Measurements from ENCODE around the gene CEP72. TPM values are rescaled to one million over a fixed set of nuclear protein-coding genes. Genes with fewer than 3 reads are reported as not detected.

CEP72 gene
- total RNA-seq, 1 donor from 2014 or later: 17.2 TPM

DNA sequence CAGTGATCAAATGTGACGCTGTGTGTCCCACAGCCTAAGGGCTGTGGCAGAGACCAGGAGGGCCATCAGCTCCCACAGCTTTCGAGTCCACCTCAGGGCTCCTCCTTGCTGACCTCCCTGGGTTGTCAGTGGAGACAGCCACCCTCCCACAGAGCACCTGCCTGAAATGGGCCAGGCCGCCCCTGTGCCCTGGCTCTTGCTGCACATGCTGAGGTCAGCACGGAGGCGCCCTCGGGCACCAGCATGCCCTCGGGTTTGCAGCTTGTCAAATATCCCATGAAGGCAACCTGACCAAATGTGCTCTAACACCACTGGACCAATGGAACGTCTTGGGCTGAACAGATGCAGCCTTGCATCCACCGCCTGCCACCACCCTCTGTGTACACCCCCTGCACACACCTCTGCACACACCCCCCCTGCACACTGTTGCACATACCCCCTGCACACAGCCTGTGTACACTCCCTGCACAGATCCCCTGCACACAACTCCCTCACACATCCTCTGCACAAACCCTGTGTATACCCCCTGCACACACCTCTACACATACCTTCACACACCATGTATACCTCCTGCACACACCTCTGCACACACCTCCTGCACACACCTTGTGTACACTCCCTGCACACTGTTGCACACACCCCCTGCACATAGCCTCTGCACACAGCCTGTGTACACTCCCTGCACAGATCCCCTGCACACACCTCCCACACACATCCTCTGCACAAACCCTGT lies 2.0 kb upstream of the CEP72 start:
- Mint-ChIP-seq H3K4me3 (peak overlapping the region; percentile 86), H3K27me3 (ENCODE audit: insufficient read depth, low read depth) (peaks cover 10% of the 10 kb centered on the region), H3K9me3 (peaks cover 5% of the 10 kb centered on the region), H3K36me3 (peaks cover 13% of the 10 kb centered on the region), H3K27ac (no peak overlapping the region), H3K4me1 (peaks cover 16% of the 10 kb centered on the region)
- no peak for DNase-seq (ENCODE audit: low spot score)
- Histone ChIP-seq H2AFZ (replicated peaks) (no peak overlapping the region), H3K4me3 (no peak overlapping the region), H3K27me3 (no peaks in the 10 kb centered on the region), H3K4me2 (no peak overlapping the region), H3K27ac (no peak overlapping the region), H3K36me3 (no peaks in the 10 kb centered on the region), H3K4me1 (peaks cover 4% of the 10 kb centered on the region), H3K9me3 (ENCODE audit: low read depth) (no peaks in the 10 kb centered on the region), H3F3A (ENCODE audit: low read depth) (no peaks in the 10 kb centered on the region), H3K79me2 (ENCODE audit: low read depth) (peaks cover 28% of the 10 kb centered on the region), H3K9ac (no peak overlapping the region), H4K20me1 (ENCODE audit: low read depth) (peaks cover 13% of the 10 kb centered on the region)
- TF ChIP-seq EZH2 (IDR thresholded peaks at IDR 0.05) (no peak), EZH2phosphoT487 (IDR thresholded peaks at IDR 0.05) (no peak)
- TF ChIP-seq, protein P1, sequence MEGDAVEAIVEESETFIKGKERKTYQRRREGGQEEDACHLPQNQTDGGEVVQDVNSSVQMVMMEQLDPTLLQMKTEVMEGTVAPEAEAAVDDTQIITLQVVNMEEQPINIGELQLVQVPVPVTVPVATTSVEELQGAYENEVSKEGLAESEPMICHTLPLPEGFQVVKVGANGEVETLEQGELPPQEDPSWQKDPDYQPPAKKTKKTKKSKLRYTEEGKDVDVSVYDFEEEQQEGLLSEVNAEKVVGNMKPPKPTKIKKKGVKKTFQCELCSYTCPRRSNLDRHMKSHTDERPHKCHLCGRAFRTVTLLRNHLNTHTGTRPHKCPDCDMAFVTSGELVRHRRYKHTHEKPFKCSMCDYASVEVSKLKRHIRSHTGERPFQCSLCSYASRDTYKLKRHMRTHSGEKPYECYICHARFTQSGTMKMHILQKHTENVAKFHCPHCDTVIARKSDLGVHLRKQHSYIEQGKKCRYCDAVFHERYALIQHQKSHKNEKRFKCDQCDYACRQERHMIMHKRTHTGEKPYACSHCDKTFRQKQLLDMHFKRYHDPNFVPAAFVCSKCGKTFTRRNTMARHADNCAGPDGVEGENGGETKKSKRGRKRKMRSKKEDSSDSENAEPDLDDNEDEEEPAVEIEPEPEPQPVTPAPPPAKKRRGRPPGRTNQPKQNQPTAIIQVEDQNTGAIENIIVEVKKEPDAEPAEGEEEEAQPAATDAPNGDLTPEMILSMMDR (IDR thresholded peaks at IDR 0.05): no peak

DNA sequence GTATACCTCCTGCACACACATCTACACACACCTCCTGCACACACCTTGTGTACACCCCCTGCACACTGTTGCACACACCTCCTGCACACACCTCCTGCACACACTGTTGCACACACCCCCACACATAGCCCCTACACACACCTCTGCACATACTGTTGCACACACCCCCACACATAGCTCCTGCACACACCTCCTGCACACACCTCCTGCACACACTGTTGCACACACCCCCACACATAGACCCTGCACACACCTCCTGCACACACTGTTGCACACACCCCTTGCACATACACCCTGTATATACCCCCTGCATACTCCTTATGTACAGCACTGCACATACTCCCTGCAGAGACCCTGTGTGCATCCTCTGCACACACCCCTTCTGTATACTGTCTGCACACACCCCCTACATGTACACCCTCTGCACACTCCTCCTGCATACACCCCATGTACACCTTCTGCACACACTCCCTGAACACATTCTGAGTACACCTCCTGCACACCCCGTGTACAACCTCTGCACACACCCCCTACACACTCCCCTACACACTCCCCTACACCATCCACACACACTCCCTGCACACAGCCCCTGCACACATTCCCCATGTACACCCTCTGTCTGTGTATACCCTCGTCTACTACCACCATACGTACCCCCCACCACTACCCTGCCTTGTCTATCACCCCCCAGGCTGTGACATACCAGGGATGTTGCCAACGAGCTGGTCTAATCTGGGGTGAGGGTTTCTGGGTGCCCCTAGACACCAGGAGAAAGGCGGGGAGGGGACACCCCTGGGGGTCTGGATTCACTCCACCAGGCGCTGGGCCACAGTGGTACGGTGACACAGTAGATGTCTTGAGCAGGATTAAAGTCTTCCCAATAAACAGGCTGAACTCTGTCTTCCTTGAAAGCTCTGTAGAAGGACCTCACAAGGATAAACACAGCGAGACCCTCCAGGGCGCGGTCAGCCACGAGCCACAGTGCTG lies 1.1 kb upstream of the CEP72 start:
- Mint-ChIP-seq H3K9me3 (peaks cover 10% of the 10 kb centered on the region), H3K4me3 (peak overlapping the region; percentile 86), H3K36me3 (peaks cover 21% of the 10 kb centered on the region), H3K4me1 (peaks cover 16% of the 10 kb centered on the region), H3K27me3 (ENCODE audit: insufficient read depth, low read depth) (peaks cover 8% of the 10 kb centered on the region), H3K27ac (no peak overlapping the region)
- Histone ChIP-seq H3K36me3 (no peaks in the 10 kb centered on the region), H3K4me3 (peak overlapping the region; percentile 89), H3K9ac (no peak overlapping the region), H3K27ac (no peak overlapping the region), H4K20me1 (ENCODE audit: low read depth) (peaks cover 22% of the 10 kb centered on the region), H3K4me2 (peak overlapping the region; percentile 89), H2AFZ (replicated peaks) (peak overlapping the region; percentile 88), H3K79me2 (ENCODE audit: low read depth) (peaks cover 37% of the 10 kb centered on the region), H3K4me1 (peaks cover 4% of the 10 kb centered on the region), H3F3A (ENCODE audit: low read depth) (no peaks in the 10 kb centered on the region), H3K27me3 (no peaks in the 10 kb centered on the region), H3K9me3 (ENCODE audit: low read depth) (no peaks in the 10 kb centered on the region)
- TF ChIP-seq EZH2 (IDR thresholded peaks at IDR 0.05): no peak
- TF ChIP-seq EZH2phosphoT487 (IDR thresholded peaks at IDR 0.05): no peak
- TF ChIP-seq, protein P1 (IDR thresholded peaks at IDR 0.05): no peak
- no peak for DNase-seq (ENCODE audit: low spot score)

DNA sequence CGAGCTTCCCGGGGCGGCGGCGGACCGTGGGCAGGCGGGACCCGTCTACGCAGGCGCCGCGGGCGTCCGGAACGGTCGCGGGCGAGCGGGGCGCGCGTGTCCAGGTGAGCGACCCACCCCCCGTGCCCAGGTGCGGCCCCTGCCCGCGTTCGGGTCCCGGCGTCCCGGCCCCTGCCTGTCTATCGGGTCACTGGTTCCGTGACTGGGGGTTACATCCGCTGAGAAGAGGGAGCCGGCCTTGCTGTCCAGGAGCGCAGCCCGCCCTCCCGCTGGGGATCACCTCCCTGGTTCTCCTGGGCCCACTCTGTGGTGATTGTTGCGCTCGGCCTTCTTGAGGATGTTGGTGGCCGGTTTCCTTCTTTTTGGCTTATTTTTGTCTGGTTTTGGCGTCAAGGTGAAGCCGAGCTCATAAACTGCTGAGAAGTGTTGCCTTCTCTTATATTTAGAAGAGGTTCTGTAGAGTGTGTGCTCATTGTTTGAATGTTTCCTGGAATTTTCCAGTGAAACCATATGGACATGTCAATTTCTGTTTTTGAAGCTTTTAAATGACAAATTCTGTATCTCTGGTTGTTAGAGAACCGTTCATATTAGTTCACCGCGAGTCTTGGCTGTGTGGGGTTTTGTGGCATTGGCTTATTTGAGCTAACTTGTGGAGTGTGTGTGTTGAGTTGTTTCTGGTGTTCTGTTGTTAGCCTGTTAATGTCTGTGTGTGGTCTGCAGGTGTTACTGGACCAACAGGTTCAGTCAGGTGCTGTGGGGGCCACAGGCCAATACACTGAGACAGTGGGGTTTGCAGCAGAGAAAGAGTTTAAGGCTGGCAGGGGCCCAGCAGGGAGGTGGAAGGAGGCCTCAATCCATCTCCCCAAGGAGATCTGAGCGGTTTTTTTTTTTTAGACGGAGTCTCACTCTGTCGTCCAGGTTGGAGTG lies 621 bp downstream of the CEP72 start:
- H3K27me3 ChIP-seq: no peaks in the 10 kb centered on the region
- peak overlapping the region; percentile 96 for H3K4me3 Mint-ChIP-seq
- H3K27me3 Mint-ChIP-seq (ENCODE audit: insufficient read depth, low read depth): peaks cover 7% of the 10 kb centered on the region
- peaks cover 4% of the 10 kb centered on the region for H3K4me1 ChIP-seq
- peaks cover 27% of the 10 kb centered on the region for H3K36me3 Mint-ChIP-seq
- no peaks in the 10 kb centered on the region for H3K36me3 ChIP-seq
- peak overlapping the region; percentile 89 for H3K4me3 ChIP-seq
- no peak for TF ChIP-seq EZH2 (IDR thresholded peaks at IDR 0.05)
- TF ChIP-seq EZH2phosphoT487 (IDR thresholded peaks at IDR 0.05): no peak
- TF ChIP-seq, protein P1 (IDR thresholded peaks at IDR 0.05): no peak
- H3K9me3 ChIP-seq (ENCODE audit: low read depth): no peaks in the 10 kb centered on the region
- H3F3A ChIP-seq (ENCODE audit: low read depth): no peaks in the 10 kb centered on the region
- no peak overlapping the region for H3K27ac ChIP-seq
- peak overlapping the region; percentile 91 for H3K27ac Mint-ChIP-seq
- H3K9me3 Mint-ChIP-seq: peaks cover 10% of the 10 kb centered on the region
- H4K20me1 ChIP-seq (ENCODE audit: low read depth): peaks cover 39% of the 10 kb centered on the region
- H3K4me2 ChIP-seq: peak overlapping the region; percentile 96
- H3K9ac ChIP-seq: peak overlapping the region; percentile 57
- peak; percentile 52 for DNase-seq (ENCODE audit: low spot score)
- peaks cover 16% of the 10 kb centered on the region for H3K4me1 Mint-ChIP-seq
- H3K79me2 ChIP-seq (ENCODE audit: low read depth): peaks cover 54% of the 10 kb centered on the region
- peak overlapping the region; percentile 26 for H2AFZ ChIP-seq (replicated peaks)
